ENCODE data around the gene WNK1.
"Not testable (repeated sequence)": the region's sequence is repeated elsewhere in the genome, so short reads cannot be mapped to it uniquely, and the experiment has no call there.

GRCh38 chr12:935891-936290 is 183.5 kb downstream of the WNK1 start:
- TF ChIP-seq POLR2A, CTCF (IDR thresholded peaks at IDR 0.05): not testable (repeated sequence)

Data from heart left ventricle (tissue), 13 donors.